ENCODE data around the gene CD37. TPM values are rescaled to one million over a fixed set of nuclear protein-coding genes. Genes with fewer than 3 reads are reported as not detected.
A peak's percentile ranks its signal among the peaks of the same experiment; 100 is the strongest.

The CD37 gene
- total RNA-seq, 1 experiment from 2014 or later = not detected

DNA sequence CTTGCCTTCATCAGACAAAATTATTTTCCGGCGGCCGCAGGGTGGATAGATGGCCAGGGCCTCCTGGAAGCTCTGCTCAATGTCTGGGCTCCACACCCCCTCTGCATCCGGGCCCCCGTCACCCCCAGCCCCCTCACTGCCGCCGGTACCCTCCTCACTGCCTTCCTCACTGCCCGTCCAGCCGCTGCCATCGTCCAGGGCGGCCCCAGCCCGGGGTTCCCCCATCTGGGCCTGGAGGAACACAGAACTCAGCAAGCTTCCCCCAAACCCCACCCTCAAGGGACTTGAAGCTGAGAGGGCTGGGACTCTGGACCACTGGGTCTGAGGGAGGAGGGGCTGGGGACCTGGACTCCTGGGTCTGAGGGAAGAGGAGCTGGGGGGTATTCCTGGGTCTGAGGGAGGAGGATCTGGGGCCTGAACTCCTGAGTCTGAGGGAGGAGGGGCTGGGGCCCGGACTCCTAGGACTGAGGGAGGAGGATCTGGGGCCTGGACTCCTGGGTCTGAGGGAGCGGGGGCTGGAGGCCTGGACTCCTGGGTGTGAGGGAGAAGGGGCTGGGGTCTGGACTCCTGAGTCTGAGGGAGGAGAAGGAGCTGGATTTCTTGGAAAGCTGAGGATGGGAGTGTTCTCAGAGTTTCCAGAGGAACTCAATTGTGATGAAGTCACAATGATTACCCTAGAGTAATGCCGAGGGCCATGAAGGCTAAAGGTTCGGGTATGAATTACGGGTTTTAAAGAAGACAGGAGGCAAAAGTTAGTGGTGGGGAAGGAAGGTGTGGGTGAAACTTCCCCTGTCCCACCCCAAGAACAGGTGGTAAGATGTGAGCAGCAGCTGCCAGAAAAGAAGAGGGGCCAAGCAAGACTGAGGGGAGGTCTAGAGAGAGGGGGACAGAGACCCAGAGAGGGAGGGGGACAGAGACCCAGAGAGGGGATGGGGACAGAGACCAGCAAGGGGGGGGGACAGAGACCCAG is 24.9 kb downstream of the CD37 start:
- Histone ChIP-seq H4K8ac (replicated peaks; ENCODE audit: insufficient read length, low read depth, low read length) (no peak overlapping the region), H3K4me2 (ENCODE audit: insufficient read depth, insufficient read length, low read length) (peak overlapping the region; percentile 96), H3K14ac (ENCODE audit: insufficient read depth, low read length) (no peak overlapping the region), H3K23me2 (ENCODE audit: insufficient read length, low read depth, low read length, poor library complexity, severe bottlenecking) (peaks cover 8% of the 10 kb centered on the region), H3K56ac (ENCODE audit: insufficient read length, low read depth, low read length) (no peak overlapping the region), H4K91ac (ENCODE audit: insufficient read length, low read depth, low read length) (no peak overlapping the region), H4K5ac (ENCODE audit: insufficient read length, low read depth, low read length) (no peak overlapping the region), H2BK120ac (ENCODE audit: low read depth, low read length, poor library complexity, severe bottlenecking) (no peak overlapping the region), H4K20me1 (ENCODE audit: control insufficient read depth, insufficient read depth, insufficient read length) (no peaks in the 10 kb centered on the region), H3K79me2 (ENCODE audit: insufficient read depth, low read length) (peaks cover 6% of the 10 kb centered on the region; the same call in 1 of the 2 replicates), H2BK15ac (ENCODE audit: low read depth, low read length) (no peak overlapping the region), H2AK5ac (ENCODE audit: insufficient read length, low read length) (no peak overlapping the region), H2BK20ac (ENCODE audit: low read depth, low read length, poor library complexity, severe bottlenecking) (no peak overlapping the region), H2BK12ac (ENCODE audit: insufficient read length, low read depth, low read length) (no peak overlapping the region), H2BK5ac (ENCODE audit: insufficient read length, low read length) (no peak overlapping the region), H2AFZ (ENCODE audit: low read length) (no peak overlapping the region), H3K4ac (ENCODE audit: low read depth, low read length) (no peak overlapping the region; the same call in 1 of the 2 replicates), H3K4me1 (ENCODE audit: insufficient read depth, low read length) (no peaks in the 10 kb centered on the region; the same call in 1 of the 2 replicates), H3K79me1 (ENCODE audit: insufficient read depth, low read depth, low read length, poor library complexity, severe bottlenecking) (peaks cover 6% of the 10 kb centered on the region), H3K27ac (ENCODE audit: insufficient read length, low read depth, low read length) (no peak overlapping the region), H3K23ac (ENCODE audit: insufficient read length, low read depth, low read length) (no peak overlapping the region), H3K18ac (ENCODE audit: insufficient read length, low read depth, low read length) (no peak overlapping the region), H3K9ac (ENCODE audit: extremely low read depth, insufficient read length, low read length) (peak overlapping the region; percentile 4), H3K9me3 (ENCODE audit: control insufficient read depth, low read depth, low read length) (no peaks in the 10 kb centered on the region), H3T11ph (ENCODE audit: low read length) (no peak overlapping the region), H3K27me3 (ENCODE audit: insufficient read depth, low read length) (no peaks in the 10 kb centered on the region)
- peaks cover 38 to 48% (median 44%) of the 10 kb centered on the region in 3 experiments; a peak in 6 of 7 replicates for H3K36me3 Mint-ChIP-seq (ENCODE audit: insufficient read depth in 1 of 3, low read depth in 3 of 3)
- TF ChIP-seq, protein P1, sequence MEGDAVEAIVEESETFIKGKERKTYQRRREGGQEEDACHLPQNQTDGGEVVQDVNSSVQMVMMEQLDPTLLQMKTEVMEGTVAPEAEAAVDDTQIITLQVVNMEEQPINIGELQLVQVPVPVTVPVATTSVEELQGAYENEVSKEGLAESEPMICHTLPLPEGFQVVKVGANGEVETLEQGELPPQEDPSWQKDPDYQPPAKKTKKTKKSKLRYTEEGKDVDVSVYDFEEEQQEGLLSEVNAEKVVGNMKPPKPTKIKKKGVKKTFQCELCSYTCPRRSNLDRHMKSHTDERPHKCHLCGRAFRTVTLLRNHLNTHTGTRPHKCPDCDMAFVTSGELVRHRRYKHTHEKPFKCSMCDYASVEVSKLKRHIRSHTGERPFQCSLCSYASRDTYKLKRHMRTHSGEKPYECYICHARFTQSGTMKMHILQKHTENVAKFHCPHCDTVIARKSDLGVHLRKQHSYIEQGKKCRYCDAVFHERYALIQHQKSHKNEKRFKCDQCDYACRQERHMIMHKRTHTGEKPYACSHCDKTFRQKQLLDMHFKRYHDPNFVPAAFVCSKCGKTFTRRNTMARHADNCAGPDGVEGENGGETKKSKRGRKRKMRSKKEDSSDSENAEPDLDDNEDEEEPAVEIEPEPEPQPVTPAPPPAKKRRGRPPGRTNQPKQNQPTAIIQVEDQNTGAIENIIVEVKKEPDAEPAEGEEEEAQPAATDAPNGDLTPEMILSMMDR (conservative IDR thresholded peaks at IDR 0.05) = no peak
- WGBS (ENCODE audit: extremely low coverage, insufficient read length, low lambda C conversion rate) = no CpG with 5 or more reads among the region's 17 CpGs
- peaks cover 4 to 27% of the 10 kb centered on the region in 2 experiments for H3K4me1 Mint-ChIP-seq
- no peaks in the 10 kb centered on the region for H3K9me3 Mint-ChIP-seq
- DNase-seq = no peak
- H3K27me3 Mint-ChIP-seq (ENCODE audit: low read depth) = peaks cover 3% of the 10 kb centered on the region
- peak overlapping the region; percentile 80 to 98 (median 96) for H3K27ac Mint-ChIP-seq
- H3K4me3 Mint-ChIP-seq = no peak overlapping the region

Measured in H9 (cell line).